HTERT RPE-1 (cell line): ENCODE data around the gene NLGN1.
"Not testable (repeated sequence)": the region's sequence is repeated elsewhere in the genome, so short reads cannot be mapped to it uniquely, and the experiment has no call there.

Experiments
- in situ Hi-C: fragments of 300-500 bp; cut with MboI; formaldehyde crosslinking; loops from 4 replicates; pipeline ENCODE4 v1.14.3; 2020; ENCODE audit warnings: low sequenced_read_pairs

Gene NLGN1

DNA sequence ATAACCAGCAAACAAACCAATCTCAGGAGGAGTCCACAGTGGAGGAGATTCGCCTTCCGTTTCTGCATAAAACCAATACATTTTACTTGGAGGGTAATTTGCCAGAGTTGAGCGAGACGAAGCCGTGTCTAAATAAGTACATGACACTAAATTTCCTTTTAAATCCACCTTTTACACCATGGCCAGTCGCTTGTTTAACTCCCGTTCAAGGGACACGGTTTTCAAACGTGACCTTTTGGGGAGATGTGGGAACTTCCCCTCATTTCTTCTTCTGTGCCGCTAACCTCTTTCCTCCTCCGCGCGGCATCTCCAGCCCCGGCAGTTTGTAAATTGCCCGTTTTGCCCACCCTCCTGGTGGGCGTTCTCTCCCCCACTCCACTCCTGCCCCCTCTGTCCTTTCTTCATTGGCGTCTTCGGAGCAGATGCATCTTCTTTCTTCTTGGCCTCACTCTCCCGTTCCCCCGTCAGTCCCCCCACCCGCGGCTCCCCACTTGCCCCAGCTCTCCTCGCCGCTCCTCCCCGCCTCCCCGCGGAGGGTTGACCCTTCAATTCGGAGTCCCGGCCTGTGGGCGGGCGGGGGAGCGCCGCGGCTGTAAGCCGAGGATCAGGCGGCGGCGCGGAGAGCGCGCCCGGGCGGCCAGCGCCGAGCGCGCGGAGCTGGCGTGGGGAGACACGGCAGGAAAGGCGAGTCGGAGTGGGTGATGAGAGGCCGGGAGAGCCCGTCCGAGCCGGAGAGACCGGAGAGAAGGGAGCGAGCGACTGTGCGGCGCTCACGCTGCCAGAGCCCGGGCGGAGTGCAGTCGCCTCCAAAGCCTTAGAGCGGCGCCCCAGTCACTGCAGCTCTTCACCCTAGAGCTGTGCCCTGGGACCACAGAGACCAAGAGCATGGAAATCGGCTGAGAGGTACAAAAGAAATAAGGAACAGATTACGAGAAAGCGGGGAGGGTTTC, at the start of gene NLGN1:
Gene NLGN1, plus strand, starts transcription at position 584 of the 950 bp plus-strand sequence.
- in situ Hi-C loops = no loop called here

DNA sequence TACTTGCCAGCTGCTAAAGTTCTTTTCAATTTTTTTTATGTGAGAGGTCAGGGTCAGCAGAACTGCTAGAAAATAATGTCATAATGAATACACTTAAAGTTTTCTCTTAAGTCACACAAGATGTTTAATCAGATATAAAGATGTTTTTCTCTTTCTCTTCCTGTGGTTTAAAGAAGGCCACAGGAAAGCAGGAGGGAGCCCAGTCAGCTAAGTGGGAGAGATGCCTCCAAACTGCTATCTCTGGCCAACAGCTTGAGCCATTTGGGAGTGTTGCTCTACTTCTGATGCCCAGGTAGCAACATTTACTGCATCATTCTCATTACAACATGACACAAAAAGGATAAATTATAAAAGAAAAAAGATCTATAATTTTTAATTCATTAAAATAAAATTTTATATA, 45.7 kb upstream of the NLGN1 start:
- in situ Hi-C loops = no loop called here

DNA sequence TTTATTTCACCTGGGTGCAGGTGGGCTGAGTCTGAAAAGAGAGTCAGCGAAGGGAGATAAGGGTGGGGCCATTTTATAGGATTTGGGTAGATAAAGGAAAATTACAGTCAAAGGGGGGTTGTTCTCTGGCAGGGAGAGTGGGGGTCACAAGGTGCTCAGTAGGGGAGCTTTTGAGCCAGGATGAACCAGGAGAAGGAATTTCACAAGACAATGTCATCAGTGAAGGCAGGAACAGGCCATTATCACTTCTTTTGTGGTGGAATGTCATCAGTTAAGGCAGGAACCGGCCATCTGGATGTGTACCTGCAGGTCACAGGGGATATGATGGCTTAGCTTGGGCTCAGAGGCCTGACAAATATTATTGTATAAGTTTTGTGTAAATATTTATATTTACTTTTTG, 44.4 kb upstream of the NLGN1 start:
- in situ Hi-C loops = not testable (repeated sequence)

DNA sequence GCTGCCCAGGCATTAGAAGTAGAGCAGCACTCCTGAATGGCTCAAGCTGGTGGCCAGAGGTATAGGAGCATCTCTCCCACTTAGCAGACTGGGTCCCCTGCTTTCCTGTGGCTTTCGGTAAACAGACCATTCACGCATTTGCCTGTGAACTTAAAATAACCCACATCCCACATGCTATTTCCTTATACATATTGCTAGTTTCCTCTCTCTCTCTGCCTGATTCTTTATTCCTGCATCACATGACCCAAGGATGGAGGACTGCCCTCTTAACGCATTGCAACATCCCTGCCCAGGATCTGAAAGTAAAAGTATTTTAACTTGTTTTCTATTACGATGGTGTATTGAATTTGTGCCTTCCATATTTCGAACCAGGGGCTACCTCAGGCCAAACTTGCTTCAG, 43.4 kb upstream of the NLGN1 start:
- in situ Hi-C loops = no loop called here

DNA sequence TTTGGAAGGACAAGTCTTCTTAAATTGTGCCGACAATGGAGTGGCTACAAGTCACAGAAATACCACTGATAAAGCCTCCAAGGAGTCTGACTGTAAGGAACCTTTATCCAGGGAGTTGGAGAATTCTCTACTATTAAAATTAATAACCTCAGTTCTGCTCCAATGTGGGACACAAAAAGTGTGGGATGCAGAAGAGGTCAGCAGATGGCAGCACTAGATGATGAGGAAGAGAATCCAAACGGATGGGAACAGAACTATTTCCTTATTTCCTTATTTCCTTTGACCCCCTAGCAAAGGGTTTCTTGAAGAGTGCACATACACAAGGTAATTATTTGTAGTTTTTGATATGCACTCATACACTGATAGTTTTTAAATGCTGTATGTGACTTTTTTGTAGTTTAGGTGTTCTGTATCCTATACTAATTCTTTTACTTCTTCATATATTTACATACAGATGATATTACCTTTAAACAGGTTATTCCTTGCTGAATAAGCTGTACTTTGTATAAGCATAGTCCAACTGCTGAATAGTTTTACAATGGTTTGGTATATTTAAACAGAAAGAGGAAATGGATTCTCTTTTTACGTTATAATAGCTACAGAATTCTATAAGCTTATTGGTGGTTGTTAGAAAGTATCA, 25.6 kb upstream of the NLGN1 start:
- in situ Hi-C loops = no loop called here

DNA sequence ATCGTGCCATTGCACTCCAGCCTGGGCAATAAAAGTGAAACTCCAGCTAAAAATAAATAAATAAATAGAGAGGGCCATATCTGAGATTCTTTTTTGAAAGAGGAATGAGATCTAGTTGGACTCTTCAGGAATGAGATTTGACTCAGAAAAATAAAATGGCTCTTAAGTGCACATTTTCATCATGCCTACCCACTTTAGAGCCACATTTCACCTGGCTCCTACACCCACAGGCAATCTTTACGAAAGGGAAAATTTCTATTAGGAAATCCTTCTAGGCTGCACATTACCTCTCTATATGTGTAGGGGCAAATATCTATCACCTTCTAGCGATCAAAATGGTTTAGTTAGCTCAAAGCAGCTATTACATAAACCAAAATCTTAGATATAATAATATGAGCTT, 16.9 kb upstream of the NLGN1 start:
- in situ Hi-C loops = no loop called here

DNA sequence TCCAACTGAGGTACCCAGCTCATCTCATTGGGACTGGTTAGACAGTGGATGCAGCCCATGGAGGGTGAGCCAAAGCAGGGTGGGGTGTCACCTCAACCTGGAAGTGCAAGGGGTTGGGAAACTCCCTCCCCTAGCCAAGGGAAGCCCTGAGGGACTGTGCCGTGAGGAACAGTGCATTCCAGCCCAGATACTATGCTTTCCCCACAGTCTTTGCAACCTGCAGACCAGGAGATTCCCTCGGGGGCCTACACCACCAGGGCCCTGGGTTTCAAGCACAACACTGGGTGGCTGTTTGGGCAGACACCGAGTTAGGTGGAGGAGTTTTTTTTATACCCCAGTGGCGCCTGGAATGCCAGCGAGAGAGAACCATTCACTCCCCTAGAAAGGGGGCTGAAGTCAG, 15.6 kb upstream of the NLGN1 start:
- in situ Hi-C loops = not testable (repeated sequence)

DNA sequence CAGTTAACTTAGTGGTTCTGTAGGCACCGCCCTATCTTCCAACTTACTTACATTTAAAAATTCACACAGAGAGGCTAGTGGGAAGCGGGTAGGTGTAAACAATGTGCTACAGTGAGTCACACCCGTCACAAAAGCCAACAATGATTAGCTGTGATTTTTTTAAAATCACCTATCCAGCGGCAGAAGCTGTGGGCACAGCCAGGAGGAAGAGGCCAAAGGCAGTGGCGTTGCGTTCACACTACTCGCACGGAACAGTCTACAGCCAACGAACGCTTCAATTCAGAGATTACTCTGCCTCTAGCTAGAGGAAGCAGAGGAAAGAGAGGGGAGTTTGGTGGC, 2.5 kb upstream of the NLGN1 start:
- in situ Hi-C loops = no loop called here

DNA sequence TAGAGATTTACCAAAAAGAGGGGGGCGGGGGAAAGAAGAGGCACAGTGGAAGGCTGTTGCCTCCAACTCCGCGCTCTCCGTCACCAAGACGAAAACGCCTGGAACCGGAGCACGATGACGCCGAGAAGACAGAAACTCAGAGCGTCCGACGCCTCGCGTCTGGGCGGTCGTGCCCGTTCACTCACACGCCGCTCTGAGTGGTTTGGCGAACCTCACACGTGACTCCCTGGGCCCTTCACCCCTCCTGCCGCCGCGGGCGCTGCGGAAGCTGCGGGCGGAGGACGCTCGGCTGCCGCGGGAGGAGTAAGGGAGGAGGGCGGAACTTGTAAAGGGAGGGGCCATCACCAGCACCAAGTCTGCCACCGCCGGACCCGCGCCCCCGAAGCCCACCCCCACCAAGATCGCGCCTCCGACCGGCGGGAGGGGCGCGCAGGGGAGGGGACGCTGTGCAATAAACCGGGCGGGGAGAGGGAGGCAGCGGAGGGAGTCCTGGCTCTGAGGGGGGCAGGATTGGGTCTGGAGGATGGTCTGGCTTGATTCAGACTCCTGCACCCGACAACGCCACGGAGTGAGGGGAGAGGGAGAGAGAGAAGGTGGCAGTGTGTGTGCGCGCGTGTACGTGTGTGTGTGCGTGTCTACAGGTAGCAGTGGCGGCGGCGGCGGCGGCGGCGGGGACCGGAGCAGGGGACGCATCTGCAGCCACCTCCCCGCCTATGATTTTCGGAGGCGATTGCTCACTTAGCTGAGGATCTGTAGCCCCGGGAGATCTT, 1.9 kb upstream of the NLGN1 start:
- in situ Hi-C loops = no loop called here

DNA sequence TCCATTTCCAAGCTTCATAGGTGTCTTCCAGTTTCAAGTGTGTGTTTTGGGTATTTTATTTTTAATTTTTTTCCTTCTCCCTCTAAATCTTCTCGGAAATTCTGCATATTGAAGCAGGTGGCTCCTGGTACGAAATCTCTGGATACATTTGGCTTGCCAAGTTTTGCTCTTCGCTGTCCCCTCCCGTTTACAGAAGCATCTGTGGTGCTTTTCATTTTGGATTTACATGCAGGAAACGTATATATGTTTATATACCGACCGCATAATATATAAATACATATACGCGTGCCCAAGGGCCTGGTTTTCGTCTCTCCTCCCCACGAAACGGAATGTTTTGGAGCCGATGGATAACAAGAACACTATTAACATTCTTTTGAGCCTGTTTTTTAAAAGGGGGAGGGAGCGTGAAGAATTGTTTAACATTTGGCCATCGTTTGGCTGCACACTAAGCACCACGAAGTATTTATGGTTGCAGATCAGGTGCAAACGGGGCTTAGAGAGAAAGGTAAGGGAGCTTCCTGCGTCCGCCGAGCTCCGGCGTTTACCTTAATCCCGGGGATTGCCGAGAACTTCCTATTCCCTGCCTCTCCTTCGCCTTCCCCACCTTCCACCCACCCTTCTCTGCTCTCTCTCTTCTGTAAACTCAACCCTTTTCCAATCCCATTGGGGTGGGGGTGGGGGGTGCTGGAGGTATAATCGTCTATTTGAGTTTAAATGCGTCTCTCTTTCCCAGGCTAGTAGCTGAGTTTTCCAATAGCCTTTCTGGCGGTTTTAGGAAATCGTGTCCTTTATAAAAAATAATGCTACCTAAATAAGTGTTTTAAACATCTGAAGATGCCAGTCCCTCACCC, 1.1 kb upstream of the NLGN1 start:
- in situ Hi-C loops = no loop called here

DNA sequence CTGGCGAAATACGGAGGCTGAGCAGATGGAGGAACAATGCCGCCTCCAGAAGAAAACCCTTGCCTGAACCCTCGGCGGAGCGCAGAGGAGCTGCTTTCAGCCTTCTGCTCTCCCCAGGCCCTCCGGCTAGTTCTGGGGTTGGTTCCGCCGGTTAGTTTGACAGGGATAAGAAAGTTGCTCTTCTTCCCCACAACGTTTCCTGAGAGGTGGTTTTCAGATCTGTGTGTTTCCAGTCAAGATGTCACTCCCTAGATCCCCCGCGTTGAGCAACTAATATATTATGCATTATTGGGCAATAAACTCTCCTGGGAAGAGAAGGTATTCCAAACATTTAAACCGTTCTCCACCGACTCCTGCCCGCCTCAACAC, 551 bp downstream of the NLGN1 start:
- in situ Hi-C loops = no loop called here

DNA sequence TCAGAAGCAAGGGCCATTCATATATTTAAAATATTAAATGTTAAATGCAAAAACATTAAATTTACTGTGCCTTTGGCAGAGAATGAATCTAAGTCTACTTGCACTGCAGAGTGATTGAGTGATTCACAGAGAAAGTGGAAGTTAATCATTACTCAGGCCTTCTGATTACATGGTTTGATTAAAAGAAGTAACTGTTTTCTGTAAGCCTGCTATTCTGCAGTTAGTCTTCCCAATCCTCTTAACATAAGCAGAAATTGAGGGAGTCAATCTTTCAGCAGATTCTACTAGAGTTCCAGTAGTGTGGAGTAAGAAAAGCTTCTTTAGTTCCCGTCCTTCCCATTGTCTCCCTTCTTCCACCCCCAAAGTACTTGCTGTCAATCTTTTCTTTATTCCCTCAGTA, 1.5 kb downstream of the NLGN1 start:
- in situ Hi-C loops = no loop called here

DNA sequence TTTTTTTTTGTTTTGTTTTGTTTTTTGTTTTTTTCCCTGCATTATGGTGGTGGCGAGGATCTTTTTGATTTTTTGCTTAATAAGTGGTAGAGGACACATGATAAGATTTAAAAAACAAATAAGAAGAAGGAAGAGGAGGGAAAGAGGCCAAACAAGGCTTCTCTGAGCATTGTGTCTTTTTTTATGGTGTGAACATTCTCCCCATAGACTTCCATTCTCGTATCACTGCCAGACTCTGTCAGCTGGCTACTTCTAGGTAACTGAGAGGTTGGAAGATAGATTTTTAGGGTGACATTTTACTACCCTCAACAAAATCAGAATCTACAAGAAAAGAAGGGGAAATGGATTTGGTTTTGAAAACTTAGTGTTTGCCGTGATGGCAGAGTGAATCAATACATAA, 3.8 kb downstream of the NLGN1 start:
- in situ Hi-C loops = no loop called here

DNA sequence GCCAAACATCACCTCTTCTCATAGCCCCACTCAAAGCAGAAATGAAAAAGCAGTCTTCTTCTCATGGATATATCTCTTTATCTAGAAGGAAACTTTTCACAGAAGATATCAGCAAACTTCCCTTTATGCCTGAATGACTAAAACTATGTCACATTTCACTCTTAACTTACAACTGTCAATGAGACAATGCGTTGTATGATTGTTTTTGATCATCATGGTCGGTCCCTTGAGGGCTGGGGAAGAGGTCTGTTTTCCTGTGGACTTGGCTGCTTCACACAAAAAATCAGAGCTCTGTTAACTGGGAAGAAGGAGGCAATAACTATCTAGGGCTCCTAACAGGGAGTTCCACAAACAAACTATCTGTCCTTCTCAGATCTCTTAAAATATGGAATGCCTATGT, 5.1 kb downstream of the NLGN1 start:
- in situ Hi-C loops = no loop called here

DNA sequence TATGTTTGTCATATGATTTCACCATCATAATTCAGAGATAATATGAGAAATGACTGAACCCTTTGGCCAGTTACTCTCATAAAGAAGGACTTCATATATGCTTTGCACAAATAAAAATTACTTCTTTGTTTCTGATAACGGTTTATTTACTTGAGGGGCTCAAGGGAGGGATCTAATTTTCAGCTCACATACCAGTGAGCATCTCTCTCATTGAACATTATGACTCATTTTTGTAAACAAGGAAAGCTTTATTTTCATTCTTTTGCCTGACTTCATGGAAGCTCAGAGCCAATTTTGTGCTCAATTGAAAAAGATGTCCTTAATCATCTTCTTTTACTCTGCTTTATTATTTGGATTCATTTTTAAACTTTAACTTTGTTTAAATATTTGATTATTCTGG, 5.8 kb downstream of the NLGN1 start:
- in situ Hi-C loops = no loop called here

DNA sequence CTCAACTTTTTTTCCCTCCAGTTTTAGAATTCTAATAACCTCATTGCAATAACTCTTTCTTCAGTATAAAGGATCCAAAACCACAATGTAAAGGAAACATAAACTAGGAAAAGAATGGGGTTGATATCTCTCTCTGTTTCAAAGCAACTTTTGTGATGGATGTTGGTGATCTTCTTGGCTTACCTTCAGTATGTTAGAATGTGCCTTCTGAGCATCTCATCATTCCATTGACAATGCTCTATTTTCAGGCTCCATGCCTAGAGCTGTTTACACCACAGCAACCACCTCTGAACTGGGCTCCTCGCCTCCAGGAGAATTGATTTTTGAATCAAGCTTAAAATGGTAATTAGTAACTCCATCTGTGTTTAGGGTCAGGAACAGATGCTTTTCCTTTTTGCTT, 6.6 kb downstream of the NLGN1 start:
- in situ Hi-C loops = no loop called here

DNA sequence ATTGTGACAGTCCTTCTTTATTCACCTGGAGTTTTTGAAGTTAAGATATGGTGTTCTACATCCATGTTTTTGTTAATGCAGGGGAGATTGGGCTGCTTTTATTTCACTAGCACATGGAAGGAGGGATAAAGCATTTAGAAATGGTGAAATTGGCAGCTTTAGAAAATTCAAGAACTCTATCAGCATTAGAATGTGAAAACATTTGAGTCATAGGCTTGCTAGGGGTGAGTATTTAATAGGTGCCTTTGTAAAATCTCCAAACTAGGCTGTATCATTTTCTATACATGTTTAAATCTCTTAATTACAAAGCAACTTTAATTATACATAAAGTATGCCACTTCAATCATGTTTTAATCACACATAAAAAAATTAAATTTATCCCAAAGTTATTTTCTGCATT, 12.9 kb downstream of the NLGN1 start:
- in situ Hi-C loops = no loop called here

DNA sequence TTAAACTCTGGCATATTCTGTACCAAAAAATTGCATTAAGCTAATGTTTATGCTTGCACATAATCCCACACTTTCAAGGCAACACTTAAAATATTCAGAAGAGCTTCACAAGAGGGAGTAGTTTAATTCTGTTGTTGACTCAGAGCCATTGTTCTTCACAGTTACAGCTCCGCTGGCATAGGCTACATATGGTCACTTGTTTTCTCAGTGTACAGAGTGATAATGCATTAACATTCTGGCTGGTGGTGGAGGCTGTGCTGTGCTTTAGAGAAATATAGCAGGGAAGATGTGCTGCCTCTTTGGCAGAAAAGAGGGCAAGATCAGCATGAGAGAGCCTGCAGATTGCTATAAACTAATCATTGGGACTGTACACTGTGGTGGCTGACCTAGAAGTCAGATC, 13.3 kb downstream of the NLGN1 start:
- in situ Hi-C loops = no loop called here

DNA sequence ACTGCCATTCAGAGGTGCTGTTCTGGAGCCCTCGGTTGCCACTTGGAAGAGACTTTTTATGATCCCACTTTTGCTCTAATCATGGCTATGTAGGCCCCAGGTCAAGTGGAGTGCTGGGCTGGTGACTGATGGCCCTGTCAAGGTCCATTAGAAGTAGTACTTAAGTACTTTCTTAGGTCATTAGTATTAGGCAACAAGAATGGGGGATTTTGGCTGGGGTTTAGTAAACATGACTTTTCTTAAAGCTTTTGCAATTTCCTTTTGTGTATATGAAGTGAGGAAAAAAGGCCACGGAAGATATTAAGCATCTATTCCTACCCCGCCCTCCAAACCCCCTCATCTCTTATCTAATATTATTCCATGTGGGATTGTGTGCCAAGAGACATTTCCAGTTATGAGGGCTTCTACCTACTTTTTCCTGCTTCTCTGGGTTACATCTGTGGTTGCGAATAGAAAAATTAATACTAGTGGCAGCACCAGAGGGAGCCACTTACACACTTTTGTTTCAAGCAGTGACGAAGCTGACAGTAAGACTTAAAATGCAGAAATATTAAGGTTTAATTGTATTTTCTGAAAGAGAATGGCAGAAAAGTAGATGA, 13.9 kb downstream of the NLGN1 start:
- in situ Hi-C loops = no loop called here

DNA sequence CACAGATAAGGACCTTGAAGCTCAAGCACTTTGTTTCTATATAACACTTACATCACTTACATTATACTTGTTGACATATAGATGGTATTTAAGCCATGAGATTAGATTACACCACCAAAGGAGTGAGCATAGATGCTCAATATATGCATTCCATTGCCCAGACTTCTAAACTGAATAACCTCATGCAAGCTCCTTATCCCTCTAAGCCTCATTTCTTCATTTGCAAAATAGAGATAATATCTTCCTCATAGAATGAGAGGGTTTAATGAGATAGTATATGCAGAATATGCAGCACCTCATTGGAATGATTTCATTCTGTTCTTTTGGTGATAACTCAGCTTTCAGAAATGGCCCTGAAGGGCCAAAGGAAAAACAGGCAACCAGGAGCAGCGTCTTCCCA, 18.5 kb downstream of the NLGN1 start:
- in situ Hi-C loops = no loop called here

DNA sequence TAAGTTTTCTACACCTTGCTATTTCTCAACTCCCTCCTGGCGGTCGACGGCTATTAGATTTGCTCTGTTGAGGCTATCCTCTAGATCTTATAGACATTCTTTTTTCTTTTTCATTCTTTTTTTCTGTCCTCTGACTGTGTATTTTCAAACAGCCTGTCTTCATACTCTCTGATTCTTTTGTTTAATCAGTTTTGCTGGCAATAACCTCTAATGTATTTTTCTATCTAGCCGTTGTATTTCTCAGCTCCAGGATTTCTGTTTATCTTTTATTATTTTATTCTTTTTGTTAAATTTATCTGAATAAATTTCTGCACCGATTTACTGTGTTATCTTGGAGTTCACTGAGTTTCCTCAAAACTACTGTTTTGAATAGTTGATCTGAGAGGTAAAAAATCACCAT, 31.5 kb downstream of the NLGN1 start:
- in situ Hi-C loops = no loop called here
